ENCODE measurements around the gene AIP. TPM values are rescaled to one million over a fixed set of nuclear protein-coding genes. Genes with fewer than 3 reads are reported as not detected.
"Not testable (repeated sequence)": the region's sequence is repeated elsewhere in the genome, so short reads cannot be mapped to it uniquely, and the experiment has no call there.

Gene AIP
- total RNA-seq, 1 donor from 2014 or later = 46.8 TPM

GRCh38 chr11:67507242-67507863, 24.5 kb downstream of the AIP start:
- DNase-seq (ENCODE audit: low spot score) = peak; percentile 78

- peak; percentile 99 for DNase-seq (ENCODE audit: low spot score)
These were observed 25.1 kb downstream of the AIP start, which contains the start of gene CDK2AP2 for GRCh38 chr11:67507864-67508485. Gene CDK2AP2, minus strand, starts transcription at chr11:67508162. Its CDS starts 80 bp downstream, at chr11:67508082.

GRCh38 chr11:67508486-67509121, 25.8 kb downstream of the AIP start:
- DNase-seq (ENCODE audit: low spot score) = peak; percentile 98

- no peak for DNase-seq (ENCODE audit: low spot score)
These were observed 27.2 kb downstream of the AIP start for GRCh38 chr11:67510023-67510345.

GRCh38 chr11:67511558-67511957, 28.7 kb downstream of the AIP start:
- DNase-seq (ENCODE audit: low spot score) = not testable (repeated sequence)

GRCh38 chr11:67514116-67514515, 31.3 kb downstream of the AIP start:
- no peak for DNase-seq (ENCODE audit: low spot score)

GRCh38 chr11:67516806-67517205, 34.0 kb downstream of the AIP start:
- no peak for DNase-seq (ENCODE audit: low spot score)

- DNase-seq (ENCODE audit: low spot score) = no peak
These were observed 35.1 kb downstream of the AIP start for GRCh38 chr11:67517784-67518552.

GRCh38 chr11:67519726-67520125, 36.9 kb downstream of the AIP start:
- no peak for DNase-seq (ENCODE audit: low spot score)

- no peak for DNase-seq (ENCODE audit: low spot score)
These were observed 38.3 kb downstream of the AIP start for GRCh38 chr11:67520856-67521824.

- DNase-seq (ENCODE audit: low spot score) = no peak
These were observed 39.1 kb downstream of the AIP start for GRCh38 chr11:67521924-67522323.

- no peak for DNase-seq (ENCODE audit: low spot score)
These were observed 39.5 kb downstream of the AIP start for GRCh38 chr11:67522338-67522737.

GRCh38 chr11:67522844-67523555, 40.2 kb downstream of the AIP start, which contains the start of gene CABP2:
Gene CABP2, minus strand, starts transcription at chr11:67523446. Its CDS starts 120 bp downstream, at chr11:67523326.
- DNase-seq (ENCODE audit: low spot score) = no peak

GRCh38 chr11:67523556-67524479, 41.0 kb downstream of the AIP start:
- DNase-seq (ENCODE audit: low spot score) = no peak

GRCh38 chr11:67524480-67524808, 41.6 kb downstream of the AIP start:
- DNase-seq (ENCODE audit: low spot score) = no peak

- DNase-seq (ENCODE audit: low spot score) = no peak
These were observed 42.6 kb downstream of the AIP start for GRCh38 chr11:67525275-67525976.

- no peak for DNase-seq (ENCODE audit: low spot score)
These were observed 45.5 kb downstream of the AIP start for GRCh38 chr11:67528376-67528775.

- no peak for DNase-seq (ENCODE audit: low spot score)
These were observed 47.4 kb downstream of the AIP start for GRCh38 chr11:67530282-67530592.

GRCh38 chr11:67532889-67533288, 50.1 kb downstream of the AIP start:
- no peak for DNase-seq (ENCODE audit: low spot score)
